ENCODE results near the gene CTRB2.
"Not testable (repeated sequence)": the region's sequence is repeated elsewhere in the genome, so short reads cannot be mapped to it uniquely, and the experiment has no call there.

Gene CTRB2

DNA sequence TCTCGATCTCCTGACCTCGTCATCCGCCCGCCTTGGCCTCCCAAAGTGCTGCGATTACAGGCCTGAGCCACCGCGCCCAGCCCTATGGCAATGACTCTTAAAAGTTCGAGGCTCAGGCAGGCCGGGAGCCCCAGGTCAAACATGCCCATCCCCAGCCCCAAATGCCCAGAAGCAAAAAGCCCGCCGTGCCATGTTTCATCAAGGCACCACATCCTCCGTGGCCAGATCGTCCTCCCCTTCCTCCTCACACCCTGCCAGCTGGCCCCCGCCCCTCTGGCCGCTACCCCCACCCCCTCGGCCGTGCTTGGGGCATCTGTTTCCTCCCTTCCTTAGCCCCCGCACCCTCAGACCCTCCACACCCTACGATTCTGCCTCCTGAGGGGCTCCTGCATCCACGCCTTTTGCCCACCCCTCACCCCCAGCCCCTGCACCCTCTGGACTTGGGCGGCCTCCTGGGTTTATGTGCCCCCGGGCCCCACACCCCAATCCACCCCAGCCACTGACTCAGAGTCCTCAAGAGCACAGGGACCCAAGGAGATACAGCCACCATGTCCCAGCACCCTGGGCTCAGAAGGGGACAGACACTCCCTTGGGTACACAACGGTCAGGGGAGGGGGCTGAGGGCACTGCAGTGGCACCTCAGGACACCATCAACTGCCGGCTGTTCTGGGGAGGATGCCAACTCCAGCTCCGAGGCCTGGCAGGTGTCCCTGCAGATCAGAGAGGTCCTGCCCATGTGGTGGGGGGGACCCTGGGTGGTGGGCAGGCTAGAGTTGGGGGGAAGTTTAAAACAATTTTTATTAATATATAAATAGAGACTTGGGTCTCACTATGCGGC is 18.9 kb upstream of the CTRB2 start:
- TF ChIP-seq, protein P1, sequence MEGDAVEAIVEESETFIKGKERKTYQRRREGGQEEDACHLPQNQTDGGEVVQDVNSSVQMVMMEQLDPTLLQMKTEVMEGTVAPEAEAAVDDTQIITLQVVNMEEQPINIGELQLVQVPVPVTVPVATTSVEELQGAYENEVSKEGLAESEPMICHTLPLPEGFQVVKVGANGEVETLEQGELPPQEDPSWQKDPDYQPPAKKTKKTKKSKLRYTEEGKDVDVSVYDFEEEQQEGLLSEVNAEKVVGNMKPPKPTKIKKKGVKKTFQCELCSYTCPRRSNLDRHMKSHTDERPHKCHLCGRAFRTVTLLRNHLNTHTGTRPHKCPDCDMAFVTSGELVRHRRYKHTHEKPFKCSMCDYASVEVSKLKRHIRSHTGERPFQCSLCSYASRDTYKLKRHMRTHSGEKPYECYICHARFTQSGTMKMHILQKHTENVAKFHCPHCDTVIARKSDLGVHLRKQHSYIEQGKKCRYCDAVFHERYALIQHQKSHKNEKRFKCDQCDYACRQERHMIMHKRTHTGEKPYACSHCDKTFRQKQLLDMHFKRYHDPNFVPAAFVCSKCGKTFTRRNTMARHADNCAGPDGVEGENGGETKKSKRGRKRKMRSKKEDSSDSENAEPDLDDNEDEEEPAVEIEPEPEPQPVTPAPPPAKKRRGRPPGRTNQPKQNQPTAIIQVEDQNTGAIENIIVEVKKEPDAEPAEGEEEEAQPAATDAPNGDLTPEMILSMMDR (IDR thresholded peaks at IDR 0.05; ENCODE audit: low read depth, low read length, missing control alignments), result no peak
- no peak overlapping the region for H3K4me3 ChIP-seq (replicated peaks; ENCODE audit: low read depth, low read length)
- no peak for DNase-seq (ENCODE audit: extremely low read depth, low read depth)

DNA sequence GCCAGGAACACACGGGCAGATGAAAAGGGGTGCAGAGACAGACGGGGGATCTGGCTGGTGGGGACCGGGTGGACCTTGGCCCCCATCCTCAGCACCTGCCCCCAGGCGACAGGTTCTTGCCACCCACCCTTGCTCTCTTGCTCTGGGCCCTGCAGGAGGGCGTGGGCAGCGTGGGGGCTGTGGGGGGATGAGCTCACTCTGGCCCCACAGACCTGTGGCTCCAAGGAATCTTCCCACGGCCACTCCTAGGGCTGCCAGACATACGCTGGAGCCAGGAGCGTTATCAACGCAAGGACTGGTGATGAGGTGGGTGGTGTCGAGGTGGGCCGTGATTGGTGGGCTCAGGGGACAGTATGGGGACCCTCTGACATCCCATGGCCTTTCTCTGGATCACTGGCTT is 18.1 kb upstream of the CTRB2 start:
- H3K4me3 ChIP-seq (replicated peaks; ENCODE audit: low read depth, low read length), result no peak overlapping the region
- TF ChIP-seq, protein P1 (IDR thresholded peaks at IDR 0.05; ENCODE audit: low read depth, low read length, missing control alignments), result no peak
- DNase-seq (ENCODE audit: extremely low read depth, low read depth), result no peak

DNA sequence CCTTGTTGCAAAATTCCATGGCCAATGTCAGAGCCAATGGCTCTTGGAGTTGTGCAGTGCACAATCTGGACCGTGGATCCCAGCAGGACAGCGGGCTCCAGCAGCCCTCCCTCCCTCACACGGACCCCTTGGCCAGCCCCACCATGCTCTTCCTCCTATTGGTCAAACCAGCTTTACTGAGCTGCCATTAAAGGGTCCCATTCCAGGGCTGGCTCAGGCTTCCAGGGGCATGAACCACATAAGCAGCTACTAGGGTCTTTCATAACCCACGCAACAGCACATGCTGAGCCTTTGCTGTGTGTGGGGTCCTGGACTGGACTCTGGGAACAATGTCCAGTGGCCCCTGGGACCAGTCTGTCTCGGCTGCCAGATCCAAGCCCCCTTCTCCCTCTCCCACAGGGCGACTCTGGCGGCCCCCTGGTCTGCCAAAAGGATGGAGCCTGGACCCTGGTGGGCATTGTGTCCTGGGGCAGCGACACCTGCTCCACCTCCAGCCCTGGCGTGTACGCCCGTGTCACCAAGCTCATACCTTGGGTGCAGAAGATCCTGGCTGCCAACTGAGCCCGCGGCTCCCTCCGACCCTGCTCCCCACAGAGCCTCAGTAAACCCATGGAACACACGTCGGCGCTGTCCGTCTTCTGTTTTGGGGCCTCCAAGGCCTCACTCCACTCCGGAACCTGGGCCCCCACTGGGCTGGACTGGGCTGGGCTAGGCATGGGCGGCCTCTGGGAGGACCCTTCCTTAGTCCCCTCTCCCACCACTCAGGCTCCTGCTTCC is 17.5 kb upstream of the CTRB2 start:
- TF ChIP-seq, protein P1 (IDR thresholded peaks at IDR 0.05; ENCODE audit: low read depth, low read length, missing control alignments), result no peak
- no peak overlapping the region for H3K4me3 ChIP-seq (replicated peaks; ENCODE audit: low read depth, low read length)
- DNase-seq (ENCODE audit: extremely low read depth, low read depth), result no peak

DNA sequence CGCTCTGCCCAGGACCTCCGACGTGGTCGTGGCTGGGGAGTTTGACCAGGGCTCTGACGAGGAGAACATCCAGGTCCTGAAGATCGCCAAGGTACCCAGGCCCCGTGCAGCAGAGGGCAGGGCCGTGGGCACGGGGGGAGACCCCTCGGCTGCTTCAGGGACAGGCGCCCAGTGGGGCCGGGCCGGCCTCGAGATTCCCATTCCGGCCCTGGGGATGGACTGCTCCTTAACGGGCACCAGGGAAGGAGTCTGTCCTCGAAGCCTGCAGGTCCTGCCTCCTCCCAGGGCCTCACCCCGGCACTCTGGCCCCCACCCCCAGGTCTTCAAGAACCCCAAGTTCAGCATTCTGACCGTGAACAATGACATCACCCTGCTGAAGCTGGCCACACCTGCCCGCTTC is 16.2 kb upstream of the CTRB2 start:
- H3K4me3 ChIP-seq (replicated peaks; ENCODE audit: low read depth, low read length); DNase-seq (ENCODE audit: extremely low read depth, low read depth): not testable (repeated sequence)

DNA sequence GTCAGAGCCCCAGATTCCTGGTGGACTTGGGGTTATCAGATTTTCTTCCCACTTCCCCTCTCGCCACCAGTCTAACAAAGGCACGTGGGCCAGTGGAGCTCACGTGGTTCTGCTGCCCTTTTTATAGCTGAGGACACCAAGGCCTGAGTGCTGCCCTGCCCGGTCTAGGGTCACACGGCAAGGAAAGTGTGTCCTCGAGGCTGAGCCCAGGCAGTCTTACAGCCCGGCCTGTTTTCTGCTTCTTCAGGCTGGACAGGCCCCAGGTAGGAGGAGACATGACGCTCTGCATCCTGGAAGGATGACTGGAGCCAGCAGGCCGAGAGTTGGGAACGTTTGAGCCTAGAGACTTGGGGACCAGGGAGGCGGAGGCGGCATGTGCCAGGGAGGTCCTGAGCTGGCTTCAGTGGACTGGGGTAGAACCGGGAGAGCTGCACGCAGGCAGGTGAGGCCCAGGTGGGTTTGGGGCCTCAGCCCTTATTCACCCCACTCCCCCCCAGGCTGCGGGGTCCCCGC is 15.4 kb upstream of the CTRB2 start:
- H3K4me3 ChIP-seq (replicated peaks; ENCODE audit: low read depth, low read length), result no peak overlapping the region
- TF ChIP-seq, protein P1 (IDR thresholded peaks at IDR 0.05; ENCODE audit: low read depth, low read length, missing control alignments), result no peak
- DNase-seq (ENCODE audit: extremely low read depth, low read depth), result no peak

DNA sequence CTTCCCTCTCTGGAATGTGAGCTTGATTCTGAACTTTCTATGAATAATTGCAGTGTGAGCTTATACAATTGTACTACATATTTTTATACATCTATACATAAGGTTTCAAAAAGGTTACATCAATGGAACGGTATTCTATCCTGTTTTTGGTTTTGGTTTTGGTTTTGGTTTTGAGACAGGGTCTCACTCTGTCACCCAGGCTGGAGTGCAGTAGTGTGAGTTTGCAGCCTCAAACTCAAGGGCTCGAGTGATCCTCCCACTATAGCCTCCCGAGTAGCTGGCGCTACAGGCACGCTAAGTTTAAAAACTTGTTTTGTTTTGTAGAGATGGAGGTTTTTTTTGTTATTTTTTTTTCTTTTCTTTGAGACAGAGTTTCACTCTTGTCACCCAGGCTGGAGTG is 12.9 kb upstream of the CTRB2 start:
- no peak overlapping the region for H3K4me3 ChIP-seq (replicated peaks; ENCODE audit: low read depth, low read length)
- TF ChIP-seq, protein P1 (IDR thresholded peaks at IDR 0.05; ENCODE audit: low read depth, low read length, missing control alignments), result no peak
- no peak for DNase-seq (ENCODE audit: extremely low read depth, low read depth)

DNA sequence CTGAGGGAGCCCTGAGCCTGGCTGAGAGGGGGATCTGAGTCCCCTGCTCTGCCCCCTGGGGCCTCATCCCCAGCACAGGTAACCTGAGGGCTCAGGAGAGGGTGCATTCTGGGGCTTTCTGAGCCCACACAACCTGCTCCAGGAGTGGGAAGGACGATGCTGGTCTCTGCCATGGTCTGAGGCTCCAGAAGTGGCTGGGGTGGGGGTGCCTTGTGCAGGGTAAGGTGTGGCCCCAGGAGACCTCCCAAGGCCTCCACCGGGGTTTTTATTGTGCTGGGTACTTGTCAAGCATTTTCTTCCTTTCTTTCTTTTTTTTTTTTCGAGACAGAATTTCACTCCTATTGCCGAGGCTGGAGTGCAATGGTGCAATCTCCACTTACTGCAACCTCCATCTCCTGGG is 12.1 kb upstream of the CTRB2 start:
- H3K4me3 ChIP-seq (replicated peaks; ENCODE audit: low read depth, low read length), result no peak overlapping the region
- no peak for DNase-seq (ENCODE audit: extremely low read depth, low read depth)
- TF ChIP-seq, protein P1 (IDR thresholded peaks at IDR 0.05; ENCODE audit: low read depth, low read length, missing control alignments), result no peak

All from HFF-Myc (cell line).